Measurements from ENCODE around the gene LAMC1. TPM values are rescaled to one million over a fixed set of nuclear protein-coding genes. Genes with fewer than 3 reads are reported as not detected.

Gene LAMC1
- total RNA-seq, 2 donors from 2014 or later: 273 to 362 TPM

GRCh38 chr1:183024317-183025009 lies 1.2 kb downstream of the LAMC1 start:
- TF ChIP-seq CTCF (IDR thresholded peaks at IDR 0.05): no peak
- H3K36me3 ChIP-seq: no peaks in the 10 kb centered on the region
- H3K9me3 ChIP-seq: no peaks in the 10 kb centered on the region
- ATAC-seq (ENCODE audit: insufficient number of reproducible peaks, low FRiP score, low read depth) (no peak), DNase-seq (ENCODE audit: low spot score) (no peak)
- peaks cover 34 to 47% of the 10 kb centered on the region in 2 donors for H3K4me1 ChIP-seq (ENCODE audit: control insufficient read depth in 1 of 2, low read depth in 2 of 2)
- peak overlapping the region; percentile 100 for H3K27ac ChIP-seq
- H3K4me3 ChIP-seq: peak overlapping the region; percentile 90
- H3K27me3 ChIP-seq (replicated peaks; ENCODE audit: insufficient read depth): no peaks in the 10 kb centered on the region

GRCh38 chr1:183025010-183025337 lies 1.8 kb downstream of the LAMC1 start:
- TF ChIP-seq CTCF (IDR thresholded peaks at IDR 0.05): no peak
- Histone ChIP-seq H3K27ac (peak overlapping the region in 1 of 2 donors; percentile 100), H3K4me3 (peak overlapping the region; percentile 90), H3K36me3 (no peaks in the 10 kb centered on the region), H3K27me3 (replicated peaks; ENCODE audit: insufficient read depth) (no peaks in the 10 kb centered on the region), H3K4me1 (ENCODE audit: control insufficient read depth in 1 of 2, low read depth in 2 of 2) (peaks cover 35 to 47% of the 10 kb centered on the region in 2 donors), H3K9me3 (no peaks in the 10 kb centered on the region)
- no peak for ATAC-seq (ENCODE audit: insufficient number of reproducible peaks, low FRiP score, low read depth)
- no peak for DNase-seq (ENCODE audit: low spot score)

GRCh38 chr1:183025782-183026774 lies 2.9 kb downstream of the LAMC1 start:
- Histone ChIP-seq H3K27me3 (replicated peaks; ENCODE audit: insufficient read depth) (no peaks in the 10 kb centered on the region), H3K36me3 (no peaks in the 10 kb centered on the region), H3K27ac (peak overlapping the region in 1 of 2 donors; percentile 28), H3K4me1 (ENCODE audit: control insufficient read depth in 1 of 2, low read depth in 2 of 2) (peaks cover 34 to 53% of the 10 kb centered on the region in 2 donors), H3K9me3 (no peaks in the 10 kb centered on the region), H3K4me3 (peak overlapping the region; percentile 90)
- DNase-seq (ENCODE audit: low spot score): no peak
- no peak for ATAC-seq (ENCODE audit: insufficient number of reproducible peaks, low FRiP score, low read depth)
- no peak for TF ChIP-seq CTCF (IDR thresholded peaks at IDR 0.05)

GRCh38 chr1:183027031-183027430 lies 3.8 kb downstream of the LAMC1 start:
- DNase-seq (ENCODE audit: low spot score) (no peak), ATAC-seq (ENCODE audit: insufficient number of reproducible peaks, low FRiP score, low read depth) (no peak)
- Histone ChIP-seq H3K9me3 (no peaks in the 10 kb centered on the region), H3K4me1 (ENCODE audit: control insufficient read depth in 1 of 2, low read depth in 2 of 2) (peaks cover 35 to 53% of the 10 kb centered on the region in 2 donors), H3K27ac (peak overlapping the region in 1 of 2 donors; percentile 28), H3K36me3 (no peaks in the 10 kb centered on the region), H3K27me3 (replicated peaks; ENCODE audit: insufficient read depth) (no peaks in the 10 kb centered on the region), H3K4me3 (peak overlapping the region; percentile 90)
- no peak for TF ChIP-seq CTCF (IDR thresholded peaks at IDR 0.05)

- Histone ChIP-seq H3K36me3 (no peaks in the 10 kb centered on the region), H3K27ac (no peak overlapping the region), H3K4me3 (peak overlapping the region; percentile 90), H3K4me1 (ENCODE audit: control insufficient read depth in 1 of 2, low read depth in 2 of 2) (peaks cover 35 to 60% of the 10 kb centered on the region in 2 donors), H3K27me3 (replicated peaks; ENCODE audit: insufficient read depth) (no peaks in the 10 kb centered on the region), H3K9me3 (no peaks in the 10 kb centered on the region)
- TF ChIP-seq CTCF (IDR thresholded peaks at IDR 0.05): no peak
- DNase-seq (ENCODE audit: low spot score) (no peak), ATAC-seq (ENCODE audit: insufficient number of reproducible peaks, low FRiP score, low read depth) (no peak)
These were observed 4.6 kb downstream of the LAMC1 start for GRCh38 chr1:183027791-183028190.
